Measurements from ENCODE around the gene USH2A.
"Not testable (repeated sequence)": the region's sequence is repeated elsewhere in the genome, so short reads cannot be mapped to it uniquely, and the experiment has no call there.

USH2A gene

DNA sequence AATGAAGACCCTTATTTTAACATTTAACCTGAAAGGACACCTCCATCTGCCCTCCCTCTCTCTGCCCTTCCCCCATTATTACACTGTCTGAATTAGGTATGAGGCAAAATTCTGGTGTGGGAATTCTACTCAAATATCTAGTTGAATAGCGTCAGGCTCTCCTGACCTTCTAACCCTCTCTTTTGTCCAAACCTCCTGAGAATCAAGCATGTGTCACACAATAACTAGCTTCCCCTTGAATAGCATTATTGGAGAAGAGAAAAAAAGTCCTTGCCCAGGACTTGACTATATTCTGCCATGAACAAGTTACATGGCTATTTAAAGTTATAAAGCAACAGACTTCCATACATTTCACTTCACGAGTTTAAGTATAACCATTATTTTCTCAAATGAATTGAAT, 35.5 kb downstream of the USH2A start:
- no peak for DNase-seq

DNA sequence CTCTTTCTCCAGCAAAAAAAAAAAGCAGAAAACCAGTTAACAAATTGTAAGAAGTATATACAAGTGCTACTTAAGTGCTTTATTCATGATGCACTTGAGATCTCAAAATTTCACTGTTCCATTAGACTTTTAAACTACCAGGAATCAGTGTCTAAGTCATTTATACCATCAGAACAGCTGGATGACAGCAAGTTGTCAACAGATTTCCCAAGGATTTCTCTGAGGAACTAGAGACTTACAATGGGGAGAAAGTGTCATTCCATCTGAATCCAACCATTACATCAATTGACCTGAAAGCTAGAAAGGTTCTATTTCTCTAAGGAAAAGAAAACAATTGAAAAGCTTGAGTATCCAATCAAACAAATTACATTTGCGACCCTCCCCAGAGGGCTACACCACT, 43.8 kb downstream of the USH2A start:
- DNase-seq, result no peak

DNA sequence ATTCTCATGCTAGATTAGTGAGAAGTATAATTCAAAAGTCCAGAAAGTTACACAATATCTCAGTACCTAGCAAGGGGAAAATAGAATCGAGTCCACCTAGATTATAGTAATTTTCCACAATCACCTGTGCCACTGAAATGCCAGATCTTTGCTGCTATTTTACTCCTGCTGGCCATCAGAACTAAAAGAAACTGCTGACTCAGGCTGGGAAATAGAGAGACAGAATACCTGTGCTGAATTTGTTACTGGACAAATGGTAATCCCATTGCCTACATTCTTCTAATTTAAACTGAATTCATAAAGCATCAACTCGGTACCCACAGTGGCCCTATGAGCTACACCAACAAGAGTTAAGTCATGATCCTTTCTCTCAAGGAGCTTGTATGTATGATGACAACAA, 55.0 kb downstream of the USH2A start:
- DNase-seq, result no peak

DNA sequence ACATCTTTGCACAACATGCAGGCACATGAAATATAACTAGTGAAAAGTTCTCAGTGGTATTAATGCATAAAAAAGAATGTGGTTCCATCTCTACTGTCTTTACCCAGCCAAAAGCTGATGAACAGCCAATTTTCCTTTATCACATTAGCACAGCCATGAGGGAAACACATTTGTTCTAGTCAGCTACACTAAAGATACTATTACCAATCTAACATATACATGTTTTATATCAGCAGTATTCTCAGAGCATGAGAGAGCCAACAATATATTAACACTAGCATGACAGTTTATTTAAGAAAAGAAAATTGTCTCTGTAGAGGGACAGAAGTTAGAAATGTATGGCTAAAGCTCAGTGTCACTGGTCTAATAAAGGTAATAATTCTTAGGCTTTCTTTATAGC, 56.3 kb downstream of the USH2A start:
- no peak for DNase-seq

DNA sequence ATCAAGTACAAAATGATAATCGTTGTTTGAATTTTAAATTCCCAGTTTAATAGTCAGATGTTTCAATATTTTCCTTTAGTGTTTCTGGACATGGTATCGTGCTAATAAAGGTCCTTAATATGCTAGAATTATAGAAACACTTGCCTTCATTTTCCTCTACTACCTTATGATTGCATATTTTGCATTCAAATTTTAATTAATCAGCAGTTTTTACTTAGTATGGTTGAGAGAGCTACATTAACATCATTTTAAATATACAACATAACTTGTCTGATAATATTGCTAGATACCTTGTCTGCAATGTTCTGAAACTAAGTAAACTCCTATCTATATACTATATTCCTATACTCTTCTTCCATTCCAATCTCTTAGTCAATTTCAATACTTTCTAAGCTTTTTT, 66.3 kb downstream of the USH2A start:
- DNase-seq, result no peak

DNA sequence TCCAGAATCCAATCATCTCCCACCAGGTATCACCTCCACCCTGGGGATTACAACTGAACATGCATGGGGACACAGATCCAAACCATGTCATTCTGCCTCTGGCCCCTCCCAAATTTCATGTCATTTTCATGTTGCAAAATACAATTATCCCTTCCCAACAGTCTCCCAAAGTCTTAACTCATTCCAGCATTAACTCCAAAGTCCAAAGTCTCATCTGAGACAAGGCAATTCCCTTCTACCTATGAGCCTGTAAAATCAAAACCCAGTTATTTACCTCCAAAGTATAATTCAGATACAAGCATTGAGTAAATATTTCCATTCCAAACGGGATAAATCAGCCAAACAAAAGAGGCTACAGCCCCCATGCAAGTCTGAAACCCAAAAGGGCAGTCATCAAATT, 73.1 kb downstream of the USH2A start:
- DNase-seq, result no peak

DNA sequence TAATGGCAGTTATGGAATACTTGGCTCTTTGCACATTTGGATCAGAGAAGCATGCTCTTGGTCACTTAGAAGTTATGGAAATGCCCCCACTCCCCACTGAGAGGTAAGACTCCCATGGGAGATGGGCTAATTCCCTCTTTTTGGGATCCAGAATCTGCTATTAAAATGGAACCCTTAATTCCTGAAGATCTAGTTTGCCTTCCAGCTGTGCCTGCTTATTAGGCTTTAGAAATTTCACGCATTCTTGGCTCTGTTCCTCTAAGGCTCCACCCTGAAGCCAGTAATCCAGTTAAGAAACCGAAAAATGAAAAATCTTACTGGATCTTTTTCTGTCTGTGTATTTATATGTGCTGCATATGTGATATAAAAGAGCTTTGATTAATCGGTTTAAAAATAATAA, 76.7 kb downstream of the USH2A start:
- no peak for DNase-seq

DNA sequence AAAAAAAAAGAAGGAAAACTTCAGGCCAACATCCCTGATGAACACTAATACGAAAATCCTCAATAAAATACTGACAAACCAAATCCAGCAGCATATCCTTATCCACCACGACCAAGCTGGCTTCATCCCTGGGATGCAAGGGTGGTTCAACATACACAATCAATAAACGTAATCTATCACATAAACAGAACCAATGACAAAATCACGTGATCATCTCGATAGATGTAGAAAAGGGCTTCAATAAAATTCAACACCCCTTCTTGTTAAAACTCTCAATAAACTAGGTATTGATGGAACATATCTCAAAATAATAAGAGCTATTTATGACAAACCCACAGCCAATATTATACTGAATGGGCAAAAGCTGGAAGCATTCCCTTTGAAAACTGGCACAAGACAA, 82.7 kb downstream of the USH2A start:
- DNase-seq, result not testable (repeated sequence)

DNA sequence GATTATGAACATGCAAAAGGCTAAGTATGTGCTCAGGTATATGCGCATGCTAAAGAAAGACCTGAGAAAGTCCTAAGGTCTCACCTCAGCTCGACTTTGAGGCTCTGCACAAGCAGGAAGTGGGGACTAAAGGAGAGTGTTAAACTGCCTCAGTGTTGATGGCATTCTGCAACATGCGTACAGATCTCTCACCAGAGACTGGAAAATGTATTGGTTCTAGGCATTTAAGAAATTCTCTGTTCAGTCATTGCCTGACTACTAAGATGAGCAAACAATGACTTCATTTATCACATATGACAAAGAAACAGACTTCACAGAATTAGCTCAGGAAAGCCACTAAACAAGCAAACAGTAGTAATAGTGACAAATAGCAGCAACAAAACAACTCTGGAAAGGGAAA, 90.8 kb downstream of the USH2A start:
- no peak for DNase-seq

DNA sequence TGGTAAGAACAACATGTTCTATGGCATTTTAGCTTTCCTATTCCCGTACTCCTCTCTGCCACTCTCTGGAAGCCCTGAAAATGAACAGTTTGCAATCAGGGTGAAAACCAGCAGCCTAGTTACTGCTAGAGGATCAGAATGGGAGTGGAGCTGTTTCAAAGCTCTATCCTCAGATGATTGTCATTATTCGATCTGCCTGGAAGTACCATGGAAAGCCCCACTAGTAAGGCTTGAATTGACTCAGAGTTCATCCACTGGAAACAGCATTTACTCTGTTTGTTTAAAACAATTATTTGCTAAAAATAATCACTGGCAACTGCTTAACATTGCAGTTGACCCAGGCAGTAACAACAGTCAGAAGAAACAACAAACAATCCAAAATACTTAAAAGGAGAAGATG, 91.2 kb downstream of the USH2A start:
- DNase-seq, result no peak

DNA sequence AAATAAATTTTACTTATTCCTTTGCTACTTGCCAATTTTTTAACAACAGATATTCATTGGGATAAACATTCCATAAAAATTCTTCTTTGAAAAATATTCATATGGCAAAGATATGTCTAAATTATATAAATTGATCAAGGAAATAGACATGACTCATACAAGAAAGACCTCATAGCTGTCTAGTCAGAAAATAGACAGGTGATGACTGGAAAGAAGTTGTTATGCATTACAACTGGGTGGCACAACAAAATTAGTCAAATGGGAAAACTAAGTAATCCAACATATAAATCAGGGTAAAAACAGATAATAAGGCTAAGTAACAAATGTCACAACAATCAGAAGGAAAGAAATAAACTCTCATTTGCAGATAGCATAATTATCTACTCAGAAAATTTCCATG, 92.0 kb downstream of the USH2A start:
- no peak for DNase-seq

DNA sequence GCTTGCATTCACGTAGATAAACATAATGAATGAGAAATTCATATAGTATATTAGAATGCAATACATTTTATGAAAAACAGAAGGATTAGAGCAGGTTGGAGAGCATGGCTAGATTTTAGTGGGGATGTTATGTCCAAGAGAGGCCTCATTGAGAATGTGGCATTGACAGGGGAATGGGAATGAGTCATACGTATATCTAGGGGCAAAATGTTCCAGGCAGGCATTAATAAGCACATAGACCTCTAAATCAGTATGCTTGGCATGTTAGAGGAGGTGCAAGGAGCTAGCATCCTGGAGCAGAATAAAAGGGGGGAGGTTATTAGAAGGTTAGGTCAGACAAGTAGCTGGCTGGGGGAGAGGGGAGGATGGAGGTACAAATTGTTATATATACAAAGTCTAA, 93.0 kb downstream of the USH2A start:
- DNase-seq, result no peak

DNA sequence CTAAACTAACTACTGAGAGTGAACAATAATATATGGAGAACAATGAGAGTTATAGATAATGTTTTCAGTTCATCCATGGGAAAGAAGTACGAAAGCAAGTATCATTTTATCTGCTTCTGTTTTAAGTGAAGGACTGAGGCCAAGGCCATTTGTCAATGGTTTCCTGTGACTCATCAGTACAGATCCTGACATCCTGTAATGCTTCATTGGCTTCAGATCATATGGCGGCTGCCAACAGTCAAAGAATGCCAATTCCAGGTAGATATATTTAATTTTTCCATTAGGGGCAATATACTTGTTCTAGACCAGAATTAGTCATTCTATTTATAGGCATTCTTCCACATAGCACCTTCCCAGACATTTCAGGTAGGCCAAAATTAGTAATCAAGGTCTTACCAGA, 97.3 kb downstream of the USH2A start:
- DNase-seq, result no peak

DNA sequence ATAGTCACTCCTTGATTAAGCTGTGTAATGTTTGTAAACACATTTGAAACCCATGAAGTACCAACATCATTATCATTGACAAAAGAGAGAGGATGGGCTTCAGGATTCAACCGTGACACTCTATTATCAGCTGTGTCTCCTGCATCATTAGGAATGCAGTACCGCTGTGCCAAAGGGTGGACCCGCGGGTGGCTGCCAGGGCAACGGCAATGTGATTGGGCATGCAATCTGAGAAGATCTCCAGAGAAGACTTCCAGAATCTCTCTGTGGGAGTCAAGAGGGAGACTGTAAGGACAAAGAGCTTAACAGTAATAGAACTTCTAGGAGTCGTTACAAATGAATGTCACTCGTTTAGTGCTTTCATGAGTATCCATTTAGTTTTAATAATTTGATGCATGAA, 97.9 kb downstream of the USH2A start:
- DNase-seq, result no peak

DNA sequence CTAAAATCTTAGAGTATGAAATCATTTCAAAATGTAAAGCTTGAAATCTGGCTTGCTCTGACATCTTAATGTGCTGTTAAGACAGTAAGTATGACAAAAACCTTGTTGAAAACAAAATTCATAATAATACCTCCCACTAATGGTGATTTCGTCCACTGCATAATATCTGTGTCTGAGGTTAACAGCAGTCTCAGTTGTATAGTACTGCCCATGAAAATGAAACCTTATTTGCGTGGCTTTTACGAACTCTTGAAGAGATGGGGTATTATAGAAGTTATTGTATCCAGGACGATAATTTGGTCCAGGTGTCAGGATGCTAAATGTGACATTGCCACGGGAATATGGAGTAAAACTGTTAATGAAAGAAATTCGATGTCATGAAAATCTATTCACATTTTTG, 99.9 kb downstream of the USH2A start:
- DNase-seq, result no peak

DNA sequence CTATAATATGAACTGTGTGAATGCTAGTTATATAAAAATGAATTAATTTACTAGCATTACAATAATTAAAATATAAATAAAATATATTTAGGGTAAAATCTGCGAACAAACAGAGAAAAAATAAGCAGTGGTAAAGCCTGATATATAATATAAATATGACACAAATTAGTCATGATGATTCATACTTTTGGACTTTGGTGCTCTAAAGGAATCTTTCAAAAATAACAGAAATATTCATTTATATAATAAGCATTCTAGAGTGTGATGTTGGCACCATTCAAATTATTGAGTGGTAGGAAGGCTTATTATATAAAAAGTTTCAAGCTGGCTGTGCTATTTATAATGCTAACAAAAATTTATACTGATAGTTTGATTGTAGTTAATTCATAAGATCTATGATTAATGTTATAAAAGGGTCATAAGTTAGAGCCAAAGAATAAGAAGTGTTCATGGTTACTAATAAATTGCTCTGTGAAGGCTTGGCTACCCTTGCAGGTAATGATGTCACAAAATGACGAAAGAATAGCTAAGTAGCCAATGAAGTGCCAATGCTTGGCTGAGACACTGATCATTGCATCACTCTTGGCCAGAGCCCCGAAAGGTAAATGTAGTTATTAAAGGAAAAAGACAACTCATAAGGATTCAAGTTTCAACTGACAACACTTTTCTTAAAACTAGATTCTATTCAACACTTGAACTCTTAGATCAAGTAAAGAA, 108.7 kb downstream of the USH2A start:
- DNase-seq, result no peak

DNA sequence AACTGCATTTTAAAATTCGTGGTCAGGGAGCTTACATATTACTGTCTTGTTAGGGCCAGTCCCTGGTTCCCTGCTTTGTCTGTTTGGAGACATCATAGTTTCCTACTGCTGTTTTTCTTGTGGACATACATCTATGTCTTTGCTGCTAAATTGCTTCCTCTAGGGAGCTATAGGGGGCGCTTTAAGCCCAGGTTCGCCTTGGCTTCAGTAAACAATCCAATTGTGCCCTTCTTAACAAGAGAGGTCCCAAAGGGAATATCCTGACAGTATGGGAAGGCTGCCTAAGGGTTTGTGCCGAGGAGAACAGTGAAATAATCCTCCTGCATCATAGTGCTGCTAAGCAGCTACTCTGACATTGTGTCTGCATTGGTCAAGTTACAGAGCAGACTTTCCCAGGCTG, 112.5 kb downstream of the USH2A start:
- no peak for DNase-seq

DNA sequence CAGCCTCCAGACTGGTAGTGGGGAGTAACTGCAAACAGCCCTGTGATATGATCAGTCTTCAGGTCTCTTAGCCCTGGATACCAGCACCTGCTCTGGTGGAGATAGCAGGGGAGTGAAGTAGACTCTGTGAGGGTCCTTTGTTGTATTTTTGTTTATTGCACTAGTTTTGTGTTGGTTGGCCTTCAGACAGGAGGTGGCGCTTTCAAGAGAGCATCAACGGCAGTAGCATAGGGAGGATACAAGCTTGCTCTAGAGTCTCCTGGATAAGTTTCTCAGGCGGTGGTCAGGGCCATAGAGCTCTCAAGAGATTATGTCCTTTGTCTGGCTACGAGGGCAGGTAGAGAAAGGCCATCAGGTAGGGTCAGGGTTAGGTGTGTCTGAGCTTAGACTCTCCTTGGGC, 116.4 kb downstream of the USH2A start:
- DNase-seq, result no peak

DNA sequence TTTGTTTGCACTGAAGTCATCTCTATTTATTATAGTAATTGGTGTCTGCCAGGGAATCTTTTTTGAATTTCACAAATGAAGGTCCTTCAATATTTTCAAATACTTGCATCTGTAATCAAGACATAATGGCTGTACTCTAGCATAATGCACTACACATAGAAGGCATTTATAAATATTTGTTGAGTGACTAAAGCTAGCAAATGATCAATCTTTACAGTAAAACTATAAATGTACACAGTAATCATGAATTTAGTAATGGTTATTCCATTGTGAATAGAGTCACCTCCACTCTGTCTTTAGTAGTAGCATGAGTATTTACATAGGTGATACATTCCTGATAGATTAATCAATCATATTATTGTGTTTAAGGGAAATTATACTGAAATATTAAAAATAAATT, 119.6 kb downstream of the USH2A start:
- no peak for DNase-seq

DNA sequence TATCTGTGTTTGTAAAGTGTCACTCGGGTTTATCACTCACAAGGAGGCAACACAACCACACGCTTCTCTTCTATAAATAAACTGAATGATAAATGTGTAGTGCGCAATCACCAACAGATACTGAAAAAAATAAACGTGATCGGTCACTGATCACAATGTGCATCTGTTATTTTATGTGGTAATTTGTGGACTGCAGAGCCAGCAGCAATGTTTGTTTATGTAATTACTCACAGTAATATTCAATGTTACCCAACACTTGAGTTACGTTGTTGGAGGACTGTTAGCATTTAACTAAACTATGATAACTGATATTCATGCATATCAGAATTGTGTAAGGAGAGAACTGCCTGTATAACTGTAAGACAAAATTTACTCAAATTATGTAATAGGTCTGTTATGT, 129.6 kb downstream of the USH2A start:
- DNase-seq, result no peak

DNA sequence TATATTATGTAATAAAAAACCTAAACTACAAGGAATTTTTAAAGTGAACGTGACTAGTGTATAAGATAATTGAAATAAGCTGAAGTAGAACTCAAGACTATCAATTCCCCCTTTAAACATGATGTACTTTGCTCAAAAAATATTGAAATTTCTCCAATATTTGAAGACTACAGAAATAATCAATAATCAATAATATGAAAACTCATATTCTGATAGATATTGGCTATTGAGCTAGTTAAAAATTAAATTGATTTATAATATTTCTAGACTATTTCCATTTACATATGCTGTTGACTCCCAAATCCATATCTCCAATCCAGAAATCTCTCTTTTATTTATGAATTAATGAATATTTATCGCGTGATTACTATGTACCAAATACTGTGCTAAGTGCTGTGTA, 133.2 kb downstream of the USH2A start:
- no peak for DNase-seq

DNA sequence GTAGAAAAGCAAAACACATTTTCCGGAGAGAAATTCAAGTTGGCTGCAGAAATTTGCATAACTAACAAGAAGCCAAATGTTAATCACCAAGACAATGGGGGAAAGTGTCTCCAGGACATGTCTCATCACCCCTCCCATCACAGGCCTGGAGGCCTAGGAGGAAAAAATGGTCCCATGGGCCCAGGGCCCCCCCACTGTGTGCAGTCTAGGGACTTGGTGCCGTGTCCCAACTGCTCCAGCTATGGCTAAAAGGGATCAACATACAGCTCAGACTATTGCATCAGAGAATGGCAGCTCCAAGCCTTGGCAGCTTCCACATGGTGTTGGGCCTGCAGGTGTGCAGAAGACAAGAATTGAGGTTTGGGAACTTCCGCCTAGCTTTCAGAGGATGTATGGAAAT, 138.2 kb downstream of the USH2A start:
- DNase-seq, result no peak

DNA sequence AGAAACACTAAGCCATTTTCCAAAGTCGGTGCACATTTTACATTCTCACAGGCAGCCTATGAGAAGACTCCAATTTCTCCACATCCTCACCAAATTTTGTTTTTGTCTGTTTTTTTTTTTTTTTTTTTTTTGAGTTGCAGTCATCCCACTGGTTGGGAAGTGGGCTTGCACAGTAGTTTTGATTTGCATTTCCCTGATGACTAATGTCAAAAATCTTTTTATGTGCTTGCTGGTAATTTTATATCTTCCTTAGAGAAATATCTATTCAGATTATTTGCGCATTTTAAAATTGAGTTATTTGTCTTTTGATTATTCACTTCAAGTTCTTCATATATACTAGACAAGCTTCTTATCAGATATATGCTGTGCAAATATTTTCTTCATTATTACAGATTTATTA, 141.5 kb downstream of the USH2A start:
- DNase-seq, result no peak

DNA sequence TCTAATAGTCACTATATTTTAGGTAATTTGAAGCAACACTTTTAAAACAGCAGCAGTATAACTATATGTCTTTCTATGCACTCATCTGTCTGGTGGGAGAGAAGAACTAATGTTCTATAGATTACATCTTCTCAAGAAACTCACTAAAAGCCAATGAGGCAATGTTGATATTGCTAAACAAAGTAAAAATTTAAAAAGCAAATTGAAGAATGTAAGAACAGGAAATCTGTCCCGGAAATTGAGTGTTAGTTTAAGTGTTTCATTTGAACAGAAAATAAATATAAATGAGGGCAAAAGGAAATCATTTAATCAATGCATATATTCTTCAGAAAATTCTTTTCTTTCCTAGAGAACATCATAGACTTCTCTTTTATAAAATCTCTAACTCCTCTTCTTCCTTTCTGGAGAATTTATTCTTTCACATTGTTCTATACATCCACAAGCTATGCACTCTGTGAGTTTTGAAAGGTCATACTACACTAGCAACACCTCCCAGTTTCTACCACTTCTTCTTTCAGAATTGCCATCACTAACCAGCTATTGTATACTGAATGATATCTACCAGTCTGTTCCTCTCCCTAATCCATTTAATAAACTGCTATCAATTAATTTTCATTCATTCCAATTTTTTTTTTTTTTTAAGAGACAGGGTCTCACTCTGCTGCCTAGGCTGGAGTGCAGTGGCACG, 153.0 kb downstream of the USH2A start:
- DNase-seq, result no peak

DNA sequence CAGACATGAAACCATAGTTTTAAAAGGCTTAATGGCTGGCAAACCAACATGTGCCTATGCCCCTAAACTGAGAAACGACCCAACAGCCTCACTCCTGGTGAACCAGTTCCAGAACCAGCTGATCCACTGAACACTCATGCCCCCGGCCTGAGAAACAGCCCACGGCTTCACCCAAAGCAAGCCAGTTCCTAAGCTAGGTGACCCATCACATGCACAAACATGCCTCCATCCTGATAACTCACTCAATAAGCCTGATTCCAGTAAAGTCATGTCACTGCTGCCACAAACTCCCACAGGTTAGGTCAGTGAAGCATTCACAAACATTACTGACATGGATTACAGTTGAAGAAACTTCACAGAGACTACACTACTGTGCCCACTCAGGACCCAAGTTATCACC, 161.6 kb downstream of the USH2A start:
- DNase-seq, result no peak

Data from activated CD4-positive, alpha-beta T cell treated with anti-CD3 and anti-CD28 coated beads for 1 hour (primary cell).